Measurements from ENCODE around the gene FUT7. TPM values are rescaled to one million over a fixed set of nuclear protein-coding genes. Genes with fewer than 3 reads are reported as not detected.
A peak's percentile ranks its signal among the peaks of the same experiment; 100 is the strongest.

The FUT7 gene
- total RNA-seq, 1 experiment from 2014 or later: not detected

DNA sequence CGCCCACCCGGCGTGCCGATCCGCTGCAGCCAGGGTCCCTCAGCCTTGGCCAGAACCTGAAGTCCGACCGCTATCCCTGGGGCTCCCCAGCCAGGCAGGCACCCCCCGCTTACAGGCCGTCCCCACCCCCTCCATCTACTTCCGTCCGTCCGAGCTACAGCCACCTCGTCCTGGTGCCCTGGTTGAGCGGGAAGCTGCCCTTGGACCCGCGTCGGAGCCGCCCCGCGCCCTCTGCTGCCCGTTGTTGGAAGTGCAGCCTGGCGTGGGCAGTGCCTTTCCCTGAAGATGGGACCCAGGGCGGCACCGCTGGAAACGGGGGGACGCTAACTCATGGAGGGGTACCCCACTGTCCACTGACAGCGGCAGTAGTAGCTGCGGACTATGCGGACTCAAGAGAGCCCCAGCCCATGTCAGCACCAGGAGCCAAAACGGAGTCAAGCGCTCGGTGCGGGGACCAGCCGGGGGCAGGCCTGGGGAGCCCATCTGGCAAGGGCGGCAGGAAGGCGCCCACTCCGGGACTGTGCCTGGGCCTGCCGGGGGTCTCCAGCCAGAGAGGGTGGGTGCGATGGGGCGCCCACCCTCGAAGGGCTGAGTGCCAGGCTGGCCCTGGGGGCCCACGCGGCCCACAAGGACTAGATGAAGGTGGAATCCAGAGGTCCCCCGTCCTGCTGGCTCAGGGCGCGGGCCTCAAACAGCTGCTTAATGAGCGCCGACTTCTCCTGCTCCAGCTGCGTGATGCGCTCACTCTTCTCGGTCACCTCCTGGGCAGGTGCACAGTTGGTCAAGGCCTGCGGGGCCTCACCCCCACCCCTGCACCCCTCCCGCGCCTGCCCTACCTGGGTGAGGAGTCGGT lies 32.4 kb upstream of the FUT7 start:
- Histone ChIP-seq H4K20me1 (ENCODE audit: control insufficient read depth, insufficient read depth, insufficient read length) (peaks cover 4% of the 10 kb centered on the region), H4K5ac (ENCODE audit: insufficient read length, low read depth, low read length) (no peak overlapping the region), H2BK15ac (ENCODE audit: low read depth, low read length) (no peak overlapping the region), H4K91ac (ENCODE audit: insufficient read length, low read depth, low read length) (no peak overlapping the region), H3K4ac (ENCODE audit: low read depth, low read length) (no peak overlapping the region), H3K27ac (ENCODE audit: insufficient read length, low read depth, low read length) (no peak overlapping the region), H3K18ac (ENCODE audit: insufficient read length, low read depth, low read length) (no peak overlapping the region), H2AK5ac (ENCODE audit: insufficient read length, low read length) (no peak overlapping the region), H3K23me2 (ENCODE audit: insufficient read length, low read depth, low read length, poor library complexity, severe bottlenecking) (no peaks in the 10 kb centered on the region), H2AFZ (ENCODE audit: low read length) (no peak overlapping the region), H3K27me3 (ENCODE audit: insufficient read depth, low read length) (no peaks in the 10 kb centered on the region), H4K8ac (replicated peaks; ENCODE audit: insufficient read length, low read depth, low read length) (no peak overlapping the region), H3K79me2 (ENCODE audit: insufficient read depth, low read length) (no peaks in the 10 kb centered on the region), H2BK5ac (ENCODE audit: insufficient read length, low read length) (no peak overlapping the region), H3K56ac (ENCODE audit: insufficient read length, low read depth, low read length) (no peak overlapping the region), H2BK20ac (ENCODE audit: low read depth, low read length, poor library complexity, severe bottlenecking) (no peak overlapping the region), H3K14ac (ENCODE audit: insufficient read depth, low read length) (no peak overlapping the region), H3T11ph (ENCODE audit: low read length) (no peak overlapping the region), H3K9ac (ENCODE audit: extremely low read depth, insufficient read length, low read length) (no peak overlapping the region), H3K9me3 (ENCODE audit: control insufficient read depth, low read depth, low read length) (no peaks in the 10 kb centered on the region), H3K23ac (ENCODE audit: insufficient read length, low read depth, low read length) (no peak overlapping the region), H2BK120ac (ENCODE audit: low read depth, low read length, poor library complexity, severe bottlenecking) (no peak overlapping the region), H3K79me1 (ENCODE audit: insufficient read depth, low read depth, low read length, poor library complexity, severe bottlenecking) (no peaks in the 10 kb centered on the region), H2BK12ac (ENCODE audit: insufficient read length, low read depth, low read length) (no peak overlapping the region), H3K4me1 (ENCODE audit: insufficient read depth, low read length) (no peaks in the 10 kb centered on the region), H3K4me2 (ENCODE audit: insufficient read depth, insufficient read length, low read length) (no peak overlapping the region)
- TF ChIP-seq, protein P1, sequence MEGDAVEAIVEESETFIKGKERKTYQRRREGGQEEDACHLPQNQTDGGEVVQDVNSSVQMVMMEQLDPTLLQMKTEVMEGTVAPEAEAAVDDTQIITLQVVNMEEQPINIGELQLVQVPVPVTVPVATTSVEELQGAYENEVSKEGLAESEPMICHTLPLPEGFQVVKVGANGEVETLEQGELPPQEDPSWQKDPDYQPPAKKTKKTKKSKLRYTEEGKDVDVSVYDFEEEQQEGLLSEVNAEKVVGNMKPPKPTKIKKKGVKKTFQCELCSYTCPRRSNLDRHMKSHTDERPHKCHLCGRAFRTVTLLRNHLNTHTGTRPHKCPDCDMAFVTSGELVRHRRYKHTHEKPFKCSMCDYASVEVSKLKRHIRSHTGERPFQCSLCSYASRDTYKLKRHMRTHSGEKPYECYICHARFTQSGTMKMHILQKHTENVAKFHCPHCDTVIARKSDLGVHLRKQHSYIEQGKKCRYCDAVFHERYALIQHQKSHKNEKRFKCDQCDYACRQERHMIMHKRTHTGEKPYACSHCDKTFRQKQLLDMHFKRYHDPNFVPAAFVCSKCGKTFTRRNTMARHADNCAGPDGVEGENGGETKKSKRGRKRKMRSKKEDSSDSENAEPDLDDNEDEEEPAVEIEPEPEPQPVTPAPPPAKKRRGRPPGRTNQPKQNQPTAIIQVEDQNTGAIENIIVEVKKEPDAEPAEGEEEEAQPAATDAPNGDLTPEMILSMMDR (conservative IDR thresholded peaks at IDR 0.05): peak; percentile 93
- H3K9me3 Mint-ChIP-seq: no peaks in the 10 kb centered on the region
- peaks cover 8 to 16% of the 10 kb centered on the region in 2 experiments for H3K4me1 Mint-ChIP-seq
- H3K27me3 Mint-ChIP-seq (ENCODE audit: low read depth): peaks cover 2% of the 10 kb centered on the region; the same call in 1 of the 2 replicates
- DNase-seq: peak; percentile 84
- WGBS (ENCODE audit: extremely low coverage, insufficient read length, low lambda C conversion rate): no CpG with 5 or more reads among the region's 55 CpGs
- H3K27ac Mint-ChIP-seq: no peak overlapping the region
- H3K36me3 Mint-ChIP-seq (ENCODE audit: insufficient read depth in 1 of 3, low read depth in 3 of 3): peaks cover 0 to 5% (median 4%) of the 10 kb centered on the region in 3 experiments; a peak in 4 of 7 replicates
- no peak overlapping the region for H3K4me3 Mint-ChIP-seq

All from H9 (cell line).